Measurements from ENCODE around the gene PTTG2.

- TF ChIP-seq CTCF (conservative IDR thresholded peaks at IDR 0.05; ENCODE audit: low read length) (no peak), EZH2phosphoT487 (IDR thresholded peaks at IDR 0.05; ENCODE audit: borderline replicate concordance) (no peak)
Observed at GRCh38 chr4:37935026-37935425, 25.2 kb upstream of the PTTG2 start.

Measured in Loucy (cell line).